Neural cell (in vitro differentiated cells): ENCODE measurements around the gene ENOX1. TPM values are rescaled to one million over a fixed set of nuclear protein-coding genes. Genes with fewer than 3 reads are reported as not detected.

ENCODE experiments used
- H2AFZ ChIP-seq: fragments of 200-600, 300-800 bp; sonication (generic), shearing (Covaris generic); 2 replicates; pipeline ENCODE4 v1.6.0; 2014; ENCODE audit warnings: low read depth, mild to moderate bottlenecking, antibody characterized with exemption, low read length, moderate library complexity
- H3F3A ChIP-seq: fragments of 200-600 bp; shearing (Covaris generic); 2 replicates; pipeline ENCODE4 v1.6.1; 2016; ENCODE audit warnings: mild to moderate bottlenecking, moderate library complexity, mixed read lengths, antibody characterized with exemption, low read length; ENCODE audit not compliant: insufficient read depth, poor library complexity, severe bottlenecking
- H3K27ac ChIP-seq: fragments of 200-600, 300-800 bp; sonication (generic), shearing (Covaris generic); 2 replicates; pipeline ENCODE4 v1.5.1; 2014; ENCODE audit warnings: mild to moderate bottlenecking, low read length, moderate library complexity
- H3K27me3 ChIP-seq: fragments of 300-800, 200-600 bp; sonication (generic), shearing (Covaris generic); 2 replicates; pipeline ENCODE4 v1.6.0; 2014; ENCODE audit warnings: mild to moderate bottlenecking, low read depth, low read length, moderate library complexity; ENCODE audit not compliant: insufficient read depth
- H3K36me3 ChIP-seq: fragments of 300-800, 200-600 bp; sonication (generic), shearing (Covaris generic); 2 replicates; pipeline ENCODE4 v1.5.1; 2014; ENCODE audit warnings: mild to moderate bottlenecking, antibody characterized with exemption, low read length, moderate library complexity; ENCODE audit not compliant: insufficient read depth
- H3K4me2 ChIP-seq: fragments of 300-800, 200-600 bp; sonication (generic), shearing (Covaris generic); 2 replicates; pipeline ENCODE4 v1.6.0; 2014; ENCODE audit warnings: mild to moderate bottlenecking, low read length
- H3K4me3 ChIP-seq: fragments of 300-800, 200-600 bp; sonication (generic), shearing (Covaris generic); 2 replicates; pipeline ENCODE4 v1.5.1; 2014; ENCODE audit warnings: mild to moderate bottlenecking, low read length, moderate library complexity
- H3K79me2 ChIP-seq: fragments of 200-600 bp; shearing (Covaris generic); replicated peaks from 2 replicates; pipeline ENCODE4 v1.6.0; 2014; ENCODE audit warnings: mild to moderate bottlenecking, low read length, moderate library complexity; ENCODE audit not compliant: insufficient read depth
- H3K9ac ChIP-seq: fragments of 300-800, 200-600 bp; sonication (generic), shearing (Covaris generic); 2 replicates; pipeline ENCODE4 v1.6.1; 2016; ENCODE audit warnings: mild to moderate bottlenecking, low read length, mixed read lengths
- H3K9me2 ChIP-seq: fragments of 200-600 bp; shearing (Covaris generic); 2 replicates; pipeline ENCODE4 v1.6.1; 2016; ENCODE audit warnings: mild to moderate bottlenecking, low read length, mixed read lengths; ENCODE audit not compliant: insufficient read depth
- H3K9me3 ChIP-seq: fragments of 200-600, 300-800 bp; sonication (generic), shearing (Covaris generic); 2 replicates; pipeline ENCODE4 v1.6.1; 2016; ENCODE audit warnings: mild to moderate bottlenecking, mixed run types, low read length, moderate library complexity, mixed read lengths
- H4K20me1 ChIP-seq: fragments of 200-600 bp; shearing (Covaris generic); 2 replicates; pipeline ENCODE4 v1.6.1; 2016; ENCODE audit warnings: mild to moderate bottlenecking, mixed run types; ENCODE audit not compliant: insufficient read depth
- CTCF ChIP-seq: fragments of 450-650 bp; IDR thresholded peaks from 2 replicates; pipeline ENCODE4 v1.5.1; 2014; ENCODE audit warnings: antibody characterized with exemption, mild to moderate bottlenecking, moderate library complexity; ENCODE audit not compliant: poor library complexity, severe bottlenecking
- EP300 ChIP-seq: fragments of 450-650 bp; conservative IDR thresholded peaks from 2 replicates; pipeline ENCODE4 v1.6.1; 2014; ENCODE audit warnings: antibody characterized with exemption, mild to moderate bottlenecking, moderate library complexity; ENCODE audit not compliant: poor library complexity, severe bottlenecking
- EZH2 ChIP-seq: fragments of 200-600, 300-800 bp; shearing (Covaris generic), sonication (generic); IDR thresholded peaks from 2 replicates; pipeline ENCODE4 v1.6.1; 2014; ENCODE audit warnings: antibody characterized with exemption, low read length, borderline replicate concordance, mild to moderate bottlenecking; ENCODE audit not compliant: insufficient read depth, poor library complexity, severe bottlenecking
- MXI1 ChIP-seq: fragments of 450-650 bp; conservative IDR thresholded peaks from 2 replicates; pipeline ENCODE4 v1.6.1; 2014; ENCODE audit warnings: antibody characterized with exemption, mild to moderate bottlenecking; ENCODE audit not compliant: poor library complexity, severe bottlenecking
- POLR2AphosphoS5 ChIP-seq: IDR thresholded peaks from 2 replicates; pipeline ENCODE4 v1.6.1; 2012
- RAD21 ChIP-seq: fragments of 450-650 bp; conservative IDR thresholded peaks from 2 replicates; pipeline ENCODE4 v1.6.1; 2014; ENCODE audit warnings: antibody characterized with exemption, mild to moderate bottlenecking, moderate library complexity
- REST ChIP-seq: IDR thresholded peaks from 2 replicates; pipeline ENCODE4 v1.6.1; 2012; ENCODE audit warnings: borderline replicate concordance
- SMC3 ChIP-seq: fragments of 450-650 bp; conservative IDR thresholded peaks from 2 replicates; pipeline ENCODE4 v1.6.1; 2014; ENCODE audit warnings: antibody characterized with exemption, mild to moderate bottlenecking, moderate library complexity; ENCODE audit not compliant: poor library complexity
- TAF1 ChIP-seq: IDR thresholded peaks from 2 replicates; pipeline ENCODE4 v1.6.1; 2012; ENCODE audit warnings: low read depth
- polyA plus RNA-seq: library from polyadenylated mRNA; depleted of rRNA; stranded (reverse); fragments of >200 nt; gene quantifications from 2 replicates; pipeline ENCODE4 v1.2.3, GENCODE V29; 2014

The ENOX1 gene
- polyA plus RNA-seq, 1 donor from 2014 or later: 42.6 TPM

- Histone ChIP-seq H4K20me1 (no peaks in the 10 kb centered on the region), H3K79me2 (no peaks in the 10 kb centered on the region), H3K9me3 (no peaks in the 10 kb centered on the region), H3K27me3 (no peaks in the 10 kb centered on the region), H3K4me2 (no peak overlapping the region), H3K9ac (no peak overlapping the region), H3F3A (no peaks in the 10 kb centered on the region), H3K27ac (no peak overlapping the region), H3K9me2 (no peaks in the 10 kb centered on the region), H2AFZ (no peak overlapping the region), H3K4me3 (no peak overlapping the region), H3K36me3 (no peaks in the 10 kb centered on the region)
- TF ChIP-seq CTCF: no peak
- TF ChIP-seq EZH2: no peak
- TF ChIP-seq SMC3: no peak
- no peak for TF ChIP-seq EP300
- no peak for TF ChIP-seq RAD21
- TF ChIP-seq TAF1: no peak
- TF ChIP-seq MXI1: no peak
- no peak for TF ChIP-seq POLR2AphosphoS5
- TF ChIP-seq REST: no peak
Observed at GRCh38 chr13:43245374-43245964, 541.3 kb downstream of the ENOX1 start.

GRCh38 chr13:43244481-43244880, 542.3 kb downstream of the ENOX1 start:
- H3K79me2 ChIP-seq: no peaks in the 10 kb centered on the region
- no peak overlapping the region for H3K9ac ChIP-seq
- TF ChIP-seq POLR2AphosphoS5 (no peak), TAF1 (no peak)
- no peaks in the 10 kb centered on the region for H3K36me3 ChIP-seq
- no peak overlapping the region for H3K27ac ChIP-seq
- H3K9me3 ChIP-seq: no peaks in the 10 kb centered on the region
- H3K9me2 ChIP-seq: no peaks in the 10 kb centered on the region
- H3K4me3 ChIP-seq: no peak overlapping the region
- no peak overlapping the region for H3K4me2 ChIP-seq
- no peaks in the 10 kb centered on the region for H3F3A ChIP-seq
- H3K27me3 ChIP-seq: no peaks in the 10 kb centered on the region
- no peaks in the 10 kb centered on the region for H4K20me1 ChIP-seq
- no peak overlapping the region for H2AFZ ChIP-seq

GRCh38 chr13:43243711-43244110, 543.1 kb downstream of the ENOX1 start:
- H3K36me3 ChIP-seq: no peaks in the 10 kb centered on the region
- H3K27me3 ChIP-seq: no peaks in the 10 kb centered on the region
- no peaks in the 10 kb centered on the region for H3K79me2 ChIP-seq
- H3F3A ChIP-seq: no peaks in the 10 kb centered on the region
- no peaks in the 10 kb centered on the region for H3K9me2 ChIP-seq
- TF ChIP-seq SMC3: no peak
- TF ChIP-seq EZH2: no peak
- no peak for TF ChIP-seq CTCF
- TF ChIP-seq MXI1: no peak
- no peak for TF ChIP-seq EP300
- TF ChIP-seq TAF1: no peak
- TF ChIP-seq REST: no peak
- no peak for TF ChIP-seq POLR2AphosphoS5
- no peak for TF ChIP-seq RAD21
- no peak overlapping the region for H2AFZ ChIP-seq
- no peak overlapping the region for H3K9ac ChIP-seq
- no peak overlapping the region for H3K27ac ChIP-seq
- H3K9me3 ChIP-seq: no peaks in the 10 kb centered on the region
- H3K4me2 ChIP-seq: no peak overlapping the region
- no peaks in the 10 kb centered on the region for H4K20me1 ChIP-seq
- no peak overlapping the region for H3K4me3 ChIP-seq
